Middle frontal gyrus (tissue), 1 donor: ENCODE results near the gene TAF12.
A peak's percentile ranks its signal among the peaks of the same experiment; 100 is the strongest.
"Not testable (repeated sequence)": the region's sequence is repeated elsewhere in the genome, so short reads cannot be mapped to it uniquely, and the experiment has no call there.

Source experiments
- DNase-seq: peaks from one replicate; pipeline ENCODE4 v3.0.0-alpha.2; 2015; ENCODE audit warnings: low spot score; ENCODE audit errors: extremely low spot score

TAF12 gene

GRCh38 chr1:28582248-28582615 is 60.6 kb downstream of the TAF12 start:
- no peak for DNase-seq

GRCh38 chr1:28581531-28582247 is 61.2 kb downstream of the TAF12 start:
- peak; percentile 93 for DNase-seq

- DNase-seq: peak; percentile 7
These were observed 61.9 kb downstream of the TAF12 start for GRCh38 chr1:28580722-28581530.

- DNase-seq: no peak
These were observed 63.5 kb downstream of the TAF12 start for GRCh38 chr1:28579401-28579800.

DNA sequence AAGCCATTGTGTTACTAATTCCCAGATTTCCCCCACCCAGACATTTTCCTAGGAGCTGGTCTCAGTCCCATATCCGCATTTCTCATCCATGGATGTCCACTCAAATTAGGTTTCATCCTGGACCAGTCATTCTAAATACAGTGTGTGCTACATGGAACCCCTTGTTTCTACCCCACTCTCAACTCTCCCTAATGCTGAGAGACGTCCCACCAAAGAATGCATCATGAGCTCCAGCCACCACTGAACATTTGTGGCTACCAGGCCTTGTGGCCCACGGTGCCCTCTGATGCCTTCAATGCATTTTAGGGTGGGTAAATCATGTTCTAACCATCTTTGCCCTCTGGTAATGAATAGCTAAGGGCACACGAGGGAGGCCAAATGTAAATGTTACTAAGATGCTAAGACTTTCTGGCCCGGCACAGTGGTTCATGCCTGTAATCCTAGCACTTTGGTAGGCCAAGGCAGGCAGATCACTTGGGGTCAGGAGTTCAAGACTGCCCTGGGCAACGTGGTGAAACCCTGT is 64.1 kb downstream of the TAF12 start:
- no peak for DNase-seq

DNA sequence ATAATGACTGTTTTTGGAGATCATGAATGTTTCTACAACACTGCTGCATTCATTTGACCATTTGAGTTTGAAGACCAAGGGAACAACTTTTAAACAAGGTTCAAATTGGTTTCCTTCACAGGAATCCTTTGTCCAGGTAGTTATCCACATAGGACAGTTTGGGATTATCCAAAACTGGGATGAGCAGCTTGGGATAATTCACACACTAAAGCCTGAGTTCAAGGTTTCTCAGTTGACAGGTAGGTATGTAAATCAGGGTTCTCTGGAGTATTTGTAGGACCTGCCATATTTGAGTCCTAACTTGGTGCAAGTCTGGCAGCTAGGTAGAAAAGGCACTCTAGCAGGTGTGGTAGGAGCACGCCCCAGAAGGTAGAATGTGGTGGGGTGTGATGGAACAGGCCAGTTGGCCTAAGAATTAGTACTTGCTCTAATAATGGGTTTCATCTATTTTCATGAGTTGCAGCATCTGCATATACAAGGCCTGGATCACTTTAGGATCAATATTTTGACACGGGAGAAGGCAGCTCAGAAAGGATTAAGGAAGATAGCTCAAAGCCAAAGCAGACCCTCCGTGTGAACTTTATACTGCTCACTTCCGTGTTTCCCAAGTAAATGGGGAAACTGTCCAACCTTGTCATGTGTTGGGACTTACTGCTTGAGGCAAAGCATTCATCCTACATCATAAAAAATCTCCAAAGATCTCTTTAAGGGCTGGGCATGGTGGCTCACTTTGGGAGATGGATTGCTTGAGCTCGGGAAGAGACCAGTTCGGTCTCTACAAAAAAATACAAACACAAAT is 64.9 kb downstream of the TAF12 start:
- DNase-seq: no peak

DNA sequence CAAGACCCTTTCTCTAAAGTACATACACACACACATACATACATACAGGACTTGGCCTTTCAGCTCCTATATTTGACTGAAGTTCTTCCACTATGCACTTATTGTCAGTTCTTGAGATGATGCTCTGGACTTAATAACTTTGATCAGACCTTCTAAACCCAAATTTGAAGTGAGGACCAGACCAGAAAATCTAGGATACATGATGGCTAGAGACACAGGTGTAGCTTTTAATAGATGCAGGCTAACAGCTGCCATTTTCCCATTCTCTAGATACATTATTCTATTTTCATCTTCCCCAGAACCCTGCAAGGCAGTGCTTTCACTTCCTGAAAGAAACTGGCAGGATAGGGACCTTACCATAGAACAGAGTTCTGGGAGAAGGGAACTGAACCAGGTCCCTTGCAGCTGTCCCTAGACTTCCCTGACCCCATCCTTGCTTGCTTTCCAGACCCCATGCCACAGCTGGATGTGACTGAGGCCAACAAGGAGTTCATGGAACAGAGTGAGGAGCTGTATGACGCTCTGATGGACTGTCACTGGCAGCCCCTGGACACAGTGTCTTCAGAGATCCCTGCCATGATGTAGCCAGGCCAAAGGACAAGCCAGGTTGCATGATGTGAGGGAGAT is 65.7 kb downstream of the TAF12 start:
- DNase-seq: no peak

- DNase-seq: no peak
These were observed 69.3 kb downstream of the TAF12 start for GRCh38 chr1:28573564-28573963.

DNA sequence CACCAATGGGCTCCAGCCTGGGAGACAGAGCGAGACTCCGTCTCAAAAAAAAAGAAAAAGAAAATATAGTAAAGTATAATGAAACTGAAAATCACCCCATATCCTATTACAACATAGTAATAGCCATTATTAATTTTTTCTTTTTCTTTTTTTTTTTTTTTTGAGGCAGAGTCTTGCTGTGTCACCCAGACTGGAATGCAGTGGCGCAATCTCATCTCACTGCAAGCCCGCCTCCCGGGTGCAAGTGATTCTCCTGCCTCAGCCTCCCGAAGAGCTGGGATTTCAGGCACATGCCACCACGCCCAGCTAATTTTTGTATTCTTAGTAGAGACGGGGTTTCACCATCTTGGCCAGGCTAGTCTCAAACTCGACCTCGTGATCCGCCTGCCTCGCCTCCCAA is 70.0 kb downstream of the TAF12 start:
- not testable (repeated sequence) for DNase-seq

- no peak for DNase-seq
These were observed 71.0 kb downstream of the TAF12 start for GRCh38 chr1:28571911-28572310.

GRCh38 chr1:28566931-28567330 is 75.9 kb downstream of the TAF12 start:
- DNase-seq: no peak

DNA sequence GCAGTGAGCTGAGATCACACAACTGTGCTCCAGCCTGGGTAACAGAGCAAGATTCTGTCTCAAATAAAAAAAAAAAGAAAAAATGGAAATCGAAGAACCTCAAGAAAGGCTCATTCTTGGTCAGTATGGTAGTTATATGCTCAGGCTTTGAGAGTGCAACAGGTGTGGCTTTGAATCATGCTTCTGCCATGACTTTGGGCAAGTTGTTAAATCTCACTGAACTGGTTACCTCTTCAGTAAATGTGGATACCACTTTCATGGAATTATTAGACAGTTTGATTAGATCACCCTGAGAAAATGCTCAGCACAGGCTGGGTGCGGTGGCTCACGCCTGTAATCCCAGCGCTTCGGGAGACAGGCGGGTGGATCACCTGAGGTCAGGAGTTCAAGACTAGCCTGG is 77.1 kb downstream of the TAF12 start:
- DNase-seq: no peak

DNA sequence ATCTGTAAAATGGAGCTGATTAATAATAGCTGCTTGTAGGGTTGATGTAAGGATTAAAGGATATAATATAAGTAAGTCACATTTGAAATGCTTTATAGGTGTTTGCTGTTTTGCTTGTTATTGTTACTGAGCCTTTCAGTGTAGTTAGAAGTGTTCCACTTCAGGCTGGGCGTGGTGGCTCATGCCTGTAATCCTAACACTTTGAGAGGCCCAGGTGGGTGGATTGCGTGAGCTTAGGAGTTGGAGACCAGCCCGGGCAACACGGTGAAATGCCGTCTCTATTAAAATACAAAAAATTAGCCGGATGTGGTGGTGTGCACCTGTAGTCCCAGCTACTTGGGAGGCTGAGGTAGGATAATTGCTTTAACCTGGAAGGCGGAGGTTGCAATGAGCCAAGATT is 77.8 kb downstream of the TAF12 start:
- DNase-seq: no peak

DNA sequence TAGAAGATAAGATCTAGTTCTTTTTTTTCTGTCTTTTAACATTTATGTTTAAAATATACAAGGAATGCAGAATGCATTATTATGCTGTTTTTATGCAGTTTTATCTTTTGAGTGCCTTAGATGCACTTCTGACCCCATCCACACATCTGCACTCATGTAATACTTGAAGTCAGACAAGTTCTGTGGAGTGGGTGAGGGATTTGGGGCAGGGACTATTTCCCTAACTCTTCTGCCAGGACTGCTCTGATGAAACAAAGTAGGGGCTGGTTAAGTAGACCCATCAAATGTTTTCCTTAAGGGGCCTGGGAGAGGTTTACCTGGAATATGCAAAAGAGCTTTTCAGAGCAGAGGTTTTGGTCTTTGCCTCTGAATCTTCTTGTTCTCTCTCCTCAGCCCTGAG is 78.6 kb downstream of the TAF12 start:
- no peak for DNase-seq

GRCh38 chr1:28560886-28561285 is 82.0 kb downstream of the TAF12 start:
- DNase-seq: no peak
